ENCODE measurements around the gene TACO1. TPM values are rescaled to one million over a fixed set of nuclear protein-coding genes. Genes with fewer than 3 reads are reported as not detected.

Gene TACO1
- total and polyA plus RNA-seq, 2 of the 8 experiments (the other 6 are each of a cell fraction or from before 2014, with no cell fraction given), result 19.1 to 23.6 TPM

DNA sequence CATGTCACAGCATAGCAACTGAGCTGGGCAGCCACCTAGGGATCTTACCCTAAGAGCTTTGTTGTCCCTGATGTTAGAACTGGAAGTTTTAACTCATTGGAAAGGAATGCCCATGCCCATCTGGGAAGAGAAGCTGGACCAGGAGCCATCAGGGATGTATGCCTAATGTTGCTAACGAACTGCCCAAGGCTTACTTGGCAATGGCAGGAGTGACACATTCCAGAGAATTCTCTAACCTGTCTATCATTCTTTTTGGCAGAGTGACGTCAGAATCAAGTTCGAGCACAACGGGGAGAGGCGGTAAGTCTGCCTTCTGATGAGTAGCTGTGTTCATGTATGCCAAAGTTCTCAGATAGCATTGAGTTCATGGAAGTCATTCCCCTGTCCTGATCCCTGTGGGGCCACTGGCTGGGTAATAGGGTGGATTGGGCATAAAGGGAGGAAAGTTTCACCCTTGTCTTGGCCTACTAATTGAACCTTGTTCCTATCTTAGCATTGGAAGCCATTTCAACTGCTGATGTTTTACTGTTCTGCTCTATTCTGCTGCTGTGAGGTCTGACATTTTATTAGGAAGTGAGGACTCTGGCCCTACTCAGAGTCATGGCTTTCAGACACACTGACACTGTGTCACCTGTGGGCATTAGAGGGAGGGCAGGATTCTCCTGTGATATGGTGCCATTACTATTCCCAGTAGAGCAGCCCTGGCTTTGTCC, 45.2 kb downstream of the TACO1 start (continued):
- no peak for TF ChIP-seq CTBP2 (IDR thresholded peaks at IDR 0.05; ENCODE audit: borderline replicate concordance, insufficient read depth, insufficient read length, low read length)
